NB4 (cell line): ENCODE measurements around the gene TNFRSF6B.

ENCODE experiments used
- CTCF ChIP-seq: IDR thresholded peaks from one replicate; pipeline ENCODE4 v1.5.1; 2012; ENCODE audit warnings: low read depth, low read length
- MAX ChIP-seq: IDR thresholded peaks from 2 replicates; pipeline ENCODE4 v1.6.1; 2011; ENCODE audit warnings: low read depth, low read length
- POLR2A ChIP-seq: IDR thresholded peaks from 2 replicates; pipeline ENCODE4 v1.6.1; 2011; ENCODE audit warnings: mild to moderate bottlenecking; ENCODE audit not compliant: insufficient read length; ENCODE audit errors: extremely low read depth

GRCh38 chr20:63653974-63654668 is 42.3 kb upstream of the TNFRSF6B start:
- no peak for TF ChIP-seq CTCF
- no peak for TF ChIP-seq POLR2A
- TF ChIP-seq MAX, result no peak
